ENCODE results near the gene JAG2.

DNA sequence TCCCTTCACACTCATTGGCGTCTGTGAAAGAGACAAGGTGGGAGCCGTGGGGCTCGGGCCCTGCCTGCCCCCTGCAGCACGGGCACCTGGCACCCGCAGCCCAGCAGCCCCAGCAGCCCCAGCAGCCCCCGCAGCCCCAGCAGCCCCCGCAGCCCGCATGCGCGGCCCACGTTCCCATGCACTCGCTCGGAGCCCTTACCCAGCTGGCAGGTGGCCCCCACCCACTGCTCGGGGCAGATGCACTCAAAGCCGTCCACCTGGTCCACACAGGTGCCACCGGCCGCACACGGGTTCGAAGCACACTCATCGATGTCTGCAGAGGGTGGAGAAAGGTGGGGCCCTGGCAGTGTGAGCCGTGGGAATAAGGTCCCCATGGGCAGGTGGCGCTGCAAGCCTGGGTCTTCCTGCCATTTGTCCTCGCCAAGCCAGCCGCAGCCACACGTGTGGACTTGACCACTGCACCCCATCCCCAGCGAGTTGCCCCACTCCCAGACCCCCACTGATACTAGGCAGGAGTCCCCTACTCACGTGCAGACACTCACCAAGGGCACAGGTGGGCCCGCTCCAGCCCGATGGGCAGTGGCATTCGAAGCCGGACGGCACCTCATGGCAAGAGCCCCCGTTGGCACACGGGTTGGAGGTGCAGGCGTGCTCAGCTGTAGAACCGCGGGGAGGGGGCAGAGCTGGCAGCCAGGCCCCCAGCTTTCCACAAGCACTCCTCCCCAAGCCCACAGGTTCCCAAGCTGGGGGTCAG, 17.3 kb downstream of the JAG2 start:
- TF ChIP-seq RBAK (tag by site-specific recombination; IDR thresholded peaks at IDR 0.05) (no peak), ZNF629 (tag by site-specific recombination; IDR thresholded peaks at IDR 0.05) (no peak), YY1 (tag by site-specific recombination; IDR thresholded peaks at IDR 0.05) (no peak), ZNF138 (tag by site-specific recombination; IDR thresholded peaks at IDR 0.05; ENCODE audit: borderline replicate concordance) (no peak), ZNF558 (tag by site-specific recombination; IDR thresholded peaks at IDR 0.05) (no peak), ZNF776 (tag by site-specific recombination; IDR thresholded peaks at IDR 0.05; ENCODE audit: borderline replicate concordance) (no peak), ZNF274 (IDR thresholded peaks at IDR 0.05; ENCODE audit: low read length) (no peak), ZNF274 (tag by site-specific recombination; IDR thresholded peaks at IDR 0.05; ENCODE audit: borderline replicate concordance) (no peak)
- TF ChIP-seq, protein P1, sequence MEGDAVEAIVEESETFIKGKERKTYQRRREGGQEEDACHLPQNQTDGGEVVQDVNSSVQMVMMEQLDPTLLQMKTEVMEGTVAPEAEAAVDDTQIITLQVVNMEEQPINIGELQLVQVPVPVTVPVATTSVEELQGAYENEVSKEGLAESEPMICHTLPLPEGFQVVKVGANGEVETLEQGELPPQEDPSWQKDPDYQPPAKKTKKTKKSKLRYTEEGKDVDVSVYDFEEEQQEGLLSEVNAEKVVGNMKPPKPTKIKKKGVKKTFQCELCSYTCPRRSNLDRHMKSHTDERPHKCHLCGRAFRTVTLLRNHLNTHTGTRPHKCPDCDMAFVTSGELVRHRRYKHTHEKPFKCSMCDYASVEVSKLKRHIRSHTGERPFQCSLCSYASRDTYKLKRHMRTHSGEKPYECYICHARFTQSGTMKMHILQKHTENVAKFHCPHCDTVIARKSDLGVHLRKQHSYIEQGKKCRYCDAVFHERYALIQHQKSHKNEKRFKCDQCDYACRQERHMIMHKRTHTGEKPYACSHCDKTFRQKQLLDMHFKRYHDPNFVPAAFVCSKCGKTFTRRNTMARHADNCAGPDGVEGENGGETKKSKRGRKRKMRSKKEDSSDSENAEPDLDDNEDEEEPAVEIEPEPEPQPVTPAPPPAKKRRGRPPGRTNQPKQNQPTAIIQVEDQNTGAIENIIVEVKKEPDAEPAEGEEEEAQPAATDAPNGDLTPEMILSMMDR (tag by site-specific recombination; IDR thresholded peaks at IDR 0.05), result no peak
- TF ChIP-seq, protein P2, sequence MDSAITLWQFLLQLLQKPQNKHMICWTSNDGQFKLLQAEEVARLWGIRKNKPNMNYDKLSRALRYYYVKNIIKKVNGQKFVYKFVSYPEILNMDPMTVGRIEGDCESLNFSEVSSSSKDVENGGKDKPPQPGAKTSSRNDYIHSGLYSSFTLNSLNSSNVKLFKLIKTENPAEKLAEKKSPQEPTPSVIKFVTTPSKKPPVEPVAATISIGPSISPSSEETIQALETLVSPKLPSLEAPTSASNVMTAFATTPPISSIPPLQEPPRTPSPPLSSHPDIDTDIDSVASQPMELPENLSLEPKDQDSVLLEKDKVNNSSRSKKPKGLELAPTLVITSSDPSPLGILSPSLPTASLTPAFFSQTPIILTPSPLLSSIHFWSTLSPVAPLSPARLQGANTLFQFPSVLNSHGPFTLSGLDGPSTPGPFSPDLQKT (IDR thresholded peaks at IDR 0.05; ENCODE audit: borderline replicate concordance, low read depth, low read length), result no peak
- TF ChIP-seq, protein P3, sequence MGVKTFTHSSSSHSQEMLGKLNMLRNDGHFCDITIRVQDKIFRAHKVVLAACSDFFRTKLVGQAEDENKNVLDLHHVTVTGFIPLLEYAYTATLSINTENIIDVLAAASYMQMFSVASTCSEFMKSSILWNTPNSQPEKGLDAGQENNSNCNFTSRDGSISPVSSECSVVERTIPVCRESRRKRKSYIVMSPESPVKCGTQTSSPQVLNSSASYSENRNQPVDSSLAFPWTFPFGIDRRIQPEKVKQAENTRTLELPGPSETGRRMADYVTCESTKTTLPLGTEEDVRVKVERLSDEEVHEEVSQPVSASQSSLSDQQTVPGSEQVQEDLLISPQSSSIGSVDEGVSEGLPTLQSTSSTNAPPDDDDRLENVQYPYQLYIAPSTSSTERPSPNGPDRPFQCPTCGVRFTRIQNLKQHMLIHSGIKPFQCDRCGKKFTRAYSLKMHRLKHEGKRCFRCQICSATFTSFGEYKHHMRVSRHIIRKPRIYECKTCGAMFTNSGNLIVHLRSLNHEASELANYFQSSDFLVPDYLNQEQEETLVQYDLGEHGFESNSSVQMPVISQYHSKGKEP (tag by site-specific recombination; IDR thresholded peaks at IDR 0.05), result no peak
